Measurements from ENCODE around the gene HMGCL.

DNA sequence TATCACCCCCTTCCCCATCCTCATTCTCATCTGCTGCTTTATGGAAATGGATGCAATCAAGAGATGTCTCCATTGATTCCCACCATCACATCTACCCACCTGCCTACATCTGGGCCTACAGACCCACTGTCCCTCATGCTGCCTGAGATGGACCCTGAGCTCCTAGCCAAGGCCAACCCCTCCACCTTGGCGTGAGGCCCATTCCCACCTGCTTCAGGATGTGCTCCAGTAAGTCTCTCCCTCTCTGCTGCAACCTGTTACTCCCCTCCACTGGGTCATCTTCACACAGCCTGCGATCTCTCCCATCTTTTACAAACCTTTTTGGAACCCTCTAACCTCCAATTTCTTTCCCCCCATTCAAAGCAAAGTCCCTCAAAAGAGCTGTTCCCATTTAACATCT, 20.2 kb downstream of the HMGCL start:
- no peak for TF ChIP-seq CTCF (IDR thresholded peaks at IDR 0.05)
- TF ChIP-seq POLR2A (IDR thresholded peaks at IDR 0.05): no peak
